NCI-H2171 (cell line): ENCODE results near the gene IL32.

ENCODE experiments used
- DNase-seq: peaks from one replicate; lab custom pipeline; 2025; lab: John Stamatoyannopoulos, UW

The IL32 gene

DNA sequence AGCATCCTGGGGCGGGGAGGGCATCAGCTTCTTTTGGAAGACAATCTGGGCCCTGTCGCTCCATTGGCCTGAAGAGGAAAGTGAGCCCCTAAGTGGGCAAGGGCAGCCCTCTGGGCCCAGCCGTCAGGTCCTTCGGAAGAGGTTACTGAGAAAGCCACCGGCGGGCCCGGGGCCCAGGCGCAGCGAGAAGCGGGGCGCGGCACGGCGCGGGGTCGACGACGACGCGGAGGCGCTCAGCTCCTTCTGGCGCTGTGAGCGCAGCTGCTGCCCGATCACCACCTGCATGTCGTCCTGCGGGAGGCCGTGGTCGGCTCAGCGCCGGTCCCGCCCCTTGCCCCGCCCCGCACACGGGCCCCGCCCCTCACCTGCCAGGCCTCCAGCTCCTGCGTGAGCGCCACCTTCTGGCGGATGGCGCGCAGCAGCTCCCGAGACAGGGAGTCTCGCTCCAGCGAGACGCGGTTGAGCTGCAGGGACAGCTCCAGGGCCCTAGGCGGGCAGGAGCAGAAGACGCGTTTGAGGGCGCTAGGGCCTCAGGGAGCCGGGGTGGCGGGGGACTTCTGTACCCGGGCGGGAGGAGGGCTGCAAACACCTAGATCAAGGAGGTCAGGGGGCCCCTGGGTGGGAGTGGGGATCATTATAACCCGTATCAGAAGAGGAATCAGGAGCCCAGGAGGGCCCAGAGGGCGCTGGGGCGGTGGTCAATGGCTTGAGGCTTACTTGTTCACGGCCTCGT is 37.3 kb upstream of the IL32 start:
- peak; percentile 86 for DNase-seq

DNA sequence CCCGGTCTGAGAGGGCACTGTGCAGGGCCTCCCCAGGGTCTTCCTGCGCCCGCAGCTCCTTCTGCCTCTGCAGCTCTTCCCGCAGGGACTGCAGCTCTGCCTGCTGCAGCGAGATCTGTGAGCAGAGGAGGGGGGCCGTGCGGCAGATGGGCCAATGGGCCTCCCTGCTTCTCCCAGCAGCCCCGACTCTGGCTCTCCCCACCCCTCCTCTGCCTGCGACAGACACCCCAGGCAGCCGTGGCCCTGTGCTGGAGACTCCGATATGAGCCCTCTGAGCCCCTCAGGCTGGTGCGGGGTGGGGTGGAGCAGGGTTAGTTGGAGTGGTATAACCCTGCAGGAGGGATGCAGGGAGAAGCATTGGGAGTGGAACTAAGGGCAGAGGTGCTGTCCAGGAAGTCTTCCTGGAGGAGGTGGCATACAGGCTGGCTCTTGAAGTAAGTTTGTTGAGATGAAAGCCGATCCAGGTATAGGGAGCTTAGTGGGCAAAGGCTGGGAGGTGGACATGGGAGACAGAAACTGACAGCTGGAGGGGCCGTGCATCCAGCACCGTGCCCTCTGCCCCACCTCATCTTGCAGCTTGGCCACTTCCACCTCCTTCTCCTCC is 36.6 kb upstream of the IL32 start:
- peak; percentile 51 for DNase-seq

DNA sequence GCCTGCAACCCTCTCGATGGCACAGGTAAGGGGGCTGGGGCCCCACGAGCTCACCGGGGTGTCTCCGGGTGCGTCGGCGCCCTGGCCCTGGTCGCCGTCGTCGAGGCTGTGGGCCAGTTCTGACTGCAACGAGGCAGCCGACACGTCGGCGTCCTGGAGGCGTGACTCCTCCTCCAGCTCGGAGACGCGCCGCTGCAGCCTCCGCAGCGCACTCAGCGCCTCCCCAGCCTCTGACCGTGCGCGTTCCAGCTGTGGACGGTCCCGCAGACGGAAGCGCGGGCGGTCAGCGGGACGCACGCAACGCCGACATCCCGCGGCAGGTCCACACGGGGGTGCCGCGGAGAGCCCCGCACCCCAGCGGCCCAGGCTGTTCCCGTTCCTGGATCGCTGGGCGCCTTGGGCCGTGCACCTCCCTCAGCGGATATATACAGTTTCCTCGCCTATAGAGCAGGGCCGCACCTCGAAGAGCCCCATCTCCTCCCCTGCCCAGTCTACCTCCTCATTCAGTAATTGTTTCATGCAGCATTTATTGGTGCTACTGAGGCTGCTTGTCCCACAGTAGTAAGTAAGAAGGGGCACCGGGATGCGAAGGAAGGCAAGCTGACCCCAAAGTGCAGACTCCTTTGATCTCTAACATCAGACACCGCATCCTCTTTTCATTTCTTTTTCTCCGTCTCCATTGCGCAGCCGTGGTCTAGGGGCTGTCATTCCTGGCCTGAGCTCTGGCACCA is 35.8 kb upstream of the IL32 start:
- DNase-seq, result no peak

DNA sequence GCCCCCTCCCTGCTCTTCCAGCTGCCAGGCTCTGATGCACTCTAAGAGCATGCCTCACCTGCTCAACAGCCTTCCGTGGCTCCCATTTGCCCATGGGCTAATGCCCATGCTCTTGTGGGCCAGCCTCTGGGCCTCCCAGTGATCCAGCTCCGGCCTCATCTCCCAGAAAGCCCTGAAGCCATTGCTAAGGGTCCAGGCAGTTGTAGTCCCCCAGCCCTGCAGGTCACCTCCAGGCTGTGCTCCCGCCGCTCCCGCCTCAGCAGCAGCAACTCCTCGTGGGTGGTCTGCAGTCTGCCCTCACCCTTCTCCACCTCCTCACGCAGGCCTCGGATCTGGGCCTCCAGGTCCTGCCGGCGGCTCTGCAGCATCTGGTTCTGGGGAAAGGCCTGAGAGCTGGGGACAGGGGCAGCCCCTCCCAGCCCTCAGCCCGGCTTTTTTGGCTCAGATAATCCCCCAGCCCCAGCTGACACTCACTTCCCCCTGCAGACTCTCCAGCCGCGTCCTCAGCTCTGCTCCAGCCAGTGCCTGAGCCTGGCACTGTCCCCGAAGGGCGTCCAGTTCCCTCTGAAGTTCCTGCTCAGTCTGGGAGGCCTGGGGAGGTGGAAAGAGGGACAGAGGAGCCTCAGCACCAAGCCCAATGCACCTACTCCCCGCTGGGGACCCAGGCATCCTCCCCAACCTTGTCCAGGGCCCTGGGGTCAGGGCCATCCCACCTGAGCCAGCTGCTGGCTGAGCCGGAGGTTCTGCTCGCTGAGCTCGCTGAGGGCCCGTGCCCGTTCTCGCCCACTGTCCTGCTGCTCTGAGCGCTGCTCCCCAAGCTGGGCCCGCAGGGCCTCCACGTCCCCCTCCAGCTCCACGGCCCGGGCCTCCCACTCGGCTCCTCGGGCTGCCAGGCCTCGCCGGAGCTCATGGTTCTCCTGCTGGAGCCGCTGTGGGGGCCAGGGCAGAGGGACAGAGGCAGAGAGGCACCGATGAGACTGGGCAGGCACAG is 34.9 kb upstream of the IL32 start:
- DNase-seq, result no peak

DNA sequence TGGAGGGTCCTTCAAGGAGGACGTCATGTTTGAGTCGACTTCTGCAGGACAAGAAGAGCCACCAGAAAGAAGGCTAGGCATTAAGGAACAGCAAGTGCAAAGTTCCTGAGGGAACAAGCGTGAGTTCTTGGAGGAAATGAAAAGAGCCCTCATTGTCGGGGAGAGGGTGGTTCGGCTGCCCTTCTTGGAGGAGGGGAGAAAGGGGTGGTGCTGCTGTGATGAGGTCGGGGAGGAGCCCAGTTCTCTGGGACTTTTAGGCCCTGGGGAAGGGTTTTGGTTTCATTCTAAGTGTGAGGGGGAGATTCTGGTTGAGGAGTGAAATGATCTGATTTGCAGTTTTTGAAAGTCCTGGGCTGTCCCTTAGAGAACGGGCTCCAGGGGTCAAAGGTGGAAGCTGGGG is 32.8 kb upstream of the IL32 start:
- no peak for DNase-seq

DNA sequence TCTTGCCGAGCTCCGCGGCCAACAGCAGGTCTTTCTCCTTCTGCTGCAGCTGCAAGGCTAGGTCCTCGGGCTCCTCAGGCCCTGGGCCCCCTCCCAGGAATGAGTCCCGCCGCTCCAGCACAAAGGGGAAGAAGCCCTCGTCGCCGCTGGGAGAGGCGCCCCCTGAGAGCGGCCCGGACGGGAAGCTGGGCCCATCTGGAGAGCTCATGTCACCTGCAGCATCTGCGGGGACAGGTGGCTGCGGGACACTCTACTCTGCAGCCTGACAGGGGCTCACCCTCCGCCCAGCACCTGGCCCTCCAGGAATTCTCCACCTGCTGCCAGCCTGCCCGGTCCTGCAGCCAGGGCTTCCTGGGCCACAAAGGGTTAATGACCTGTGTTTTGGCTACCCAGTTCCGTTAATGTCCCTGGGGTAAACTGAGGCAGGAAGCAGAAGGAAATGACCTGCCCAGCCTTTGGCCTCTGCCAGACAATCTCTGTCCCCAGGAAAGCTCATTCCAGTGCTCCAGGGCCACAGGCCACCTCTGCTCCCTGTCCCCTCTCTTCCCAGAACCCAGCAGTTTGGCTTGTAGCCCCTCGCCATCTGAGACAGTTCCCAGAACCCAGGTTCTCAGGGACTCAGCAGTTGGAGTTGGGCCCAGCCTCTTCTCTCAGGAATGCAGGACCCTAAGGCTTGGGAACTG is 30.0 kb upstream of the IL32 start:
- peak; percentile 44 for DNase-seq

DNA sequence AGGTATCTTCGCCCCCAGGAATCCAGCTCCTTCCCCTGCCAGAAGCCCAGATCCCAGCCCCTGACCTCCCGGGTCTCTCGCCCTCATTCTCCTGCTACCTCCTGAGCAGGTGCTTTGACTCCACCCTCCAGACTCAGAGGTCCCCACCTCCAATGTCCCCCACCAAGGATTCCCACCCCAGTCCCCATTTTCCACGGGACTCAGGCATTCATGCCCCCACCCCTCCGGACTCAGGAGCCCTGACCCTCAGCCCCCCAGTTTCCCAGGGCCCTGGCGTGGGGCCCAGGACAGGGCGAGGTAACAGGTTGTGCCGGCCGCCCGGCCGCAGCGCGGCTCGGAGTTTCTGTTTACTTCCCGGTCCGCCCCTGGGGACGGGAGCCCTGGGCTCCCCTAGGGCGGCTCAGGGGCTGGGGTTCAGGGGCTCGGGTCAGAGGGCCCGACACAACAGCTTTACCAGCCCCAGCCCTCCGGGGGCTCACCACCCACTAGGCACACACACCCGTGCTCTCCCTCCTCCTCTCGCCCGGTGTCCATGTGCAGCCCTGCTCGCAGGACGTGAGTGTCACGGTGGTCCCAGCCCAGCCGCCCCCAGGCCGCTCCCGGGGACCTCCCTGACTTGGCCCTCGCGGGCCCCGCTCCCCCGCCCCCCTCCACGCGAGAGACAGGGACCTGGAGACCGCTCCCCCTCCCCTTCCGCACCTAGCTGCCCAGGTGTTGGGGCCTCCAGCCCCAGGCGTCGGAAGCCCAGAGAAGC is 29.3 kb upstream of the IL32 start:
- no peak for DNase-seq

DNA sequence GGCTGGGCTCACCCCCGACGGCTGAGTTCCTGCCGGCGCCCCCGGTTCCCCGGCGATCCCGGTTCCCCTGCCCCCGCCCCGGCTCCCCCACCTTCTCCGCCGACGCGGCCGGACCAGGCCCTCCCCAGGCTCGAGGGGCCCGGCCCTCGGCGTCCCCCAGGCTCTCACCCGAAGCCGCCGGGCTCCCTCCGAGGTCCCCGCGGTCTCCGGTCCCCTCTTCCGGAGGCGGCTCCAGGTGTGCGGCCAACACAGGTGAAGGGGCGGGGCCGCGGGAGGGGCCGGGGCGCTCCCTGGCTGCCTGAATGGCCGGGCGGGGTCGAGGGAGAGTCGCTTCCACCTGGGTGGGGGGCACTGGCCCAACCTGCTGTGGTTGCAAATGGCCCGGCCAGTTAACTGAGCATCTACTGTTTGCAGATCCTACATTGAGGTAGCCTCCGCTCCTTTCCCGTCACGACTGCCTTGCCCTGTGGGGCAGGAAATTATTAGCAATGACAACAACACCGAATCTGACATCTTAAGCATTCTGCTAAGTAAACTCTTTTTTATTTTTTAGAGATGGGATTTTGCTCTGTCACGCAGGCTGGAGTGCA is 28.6 kb upstream of the IL32 start, which contains the start of gene BICDL2:
Gene BICDL2, minus strand, starts transcription at position 219 of the 590 bp plus-strand sequence. CDS start 1,448 bp downstream, outside the sequence.
- DNase-seq, result no peak

DNA sequence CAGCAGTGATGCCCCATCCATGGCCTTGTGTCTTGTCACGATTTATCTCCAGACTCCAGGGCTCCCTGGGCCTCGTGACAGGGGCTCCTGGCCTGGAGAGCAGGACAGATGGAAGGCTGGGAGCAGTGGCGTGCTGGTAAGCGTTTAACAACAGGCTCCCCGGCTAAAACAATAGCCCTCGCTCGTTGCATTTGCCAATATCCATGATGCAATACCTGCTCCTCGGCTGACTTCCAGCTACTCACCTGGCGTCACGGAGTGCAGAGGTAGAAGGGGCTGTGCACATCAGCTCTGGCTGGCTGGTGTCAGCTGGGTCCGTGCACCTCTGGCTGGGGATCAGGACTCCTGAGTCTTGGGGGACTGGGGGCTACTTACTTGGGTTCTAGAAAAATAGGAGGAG is 27.2 kb upstream of the IL32 start:
- no peak for DNase-seq

DNA sequence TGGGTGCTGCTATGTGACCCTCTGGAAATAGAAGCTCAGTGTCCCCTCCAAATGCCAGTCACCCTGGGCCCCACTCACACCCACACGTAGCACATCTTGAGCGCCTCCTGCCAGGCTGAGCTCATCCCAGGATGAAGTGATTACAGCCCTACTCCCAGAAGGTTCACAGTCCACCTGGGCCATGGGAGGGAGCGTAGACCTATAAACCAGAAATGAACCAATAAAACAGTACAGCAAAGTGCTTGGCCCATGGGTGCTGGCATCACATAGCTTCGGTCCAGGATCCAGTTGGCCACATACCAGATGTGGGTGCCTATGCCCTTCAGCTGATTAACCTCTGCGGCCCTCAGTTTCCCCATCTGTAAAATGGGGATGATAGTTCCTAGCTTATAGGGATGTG is 26.5 kb upstream of the IL32 start:
- no peak for DNase-seq

DNA sequence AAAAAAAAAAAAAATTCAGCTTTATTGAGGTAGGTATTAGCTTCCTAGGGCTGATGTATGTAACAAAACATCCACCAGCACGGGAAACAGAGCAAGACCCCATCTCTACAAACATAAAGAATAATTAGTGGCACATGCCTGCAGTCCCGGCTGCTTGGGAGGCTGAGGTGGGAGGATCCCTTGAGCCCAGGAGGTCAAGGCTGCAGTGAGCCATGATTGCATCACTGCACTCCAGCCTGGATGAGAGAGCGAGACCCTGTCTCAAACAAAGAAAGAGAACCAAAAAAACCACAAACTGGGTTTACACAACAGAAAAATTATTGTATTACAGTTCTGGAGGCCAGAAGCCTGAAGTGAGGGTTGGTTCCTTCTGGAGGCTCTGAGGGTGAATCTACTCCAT is 23.1 kb upstream of the IL32 start:
- no peak for DNase-seq

DNA sequence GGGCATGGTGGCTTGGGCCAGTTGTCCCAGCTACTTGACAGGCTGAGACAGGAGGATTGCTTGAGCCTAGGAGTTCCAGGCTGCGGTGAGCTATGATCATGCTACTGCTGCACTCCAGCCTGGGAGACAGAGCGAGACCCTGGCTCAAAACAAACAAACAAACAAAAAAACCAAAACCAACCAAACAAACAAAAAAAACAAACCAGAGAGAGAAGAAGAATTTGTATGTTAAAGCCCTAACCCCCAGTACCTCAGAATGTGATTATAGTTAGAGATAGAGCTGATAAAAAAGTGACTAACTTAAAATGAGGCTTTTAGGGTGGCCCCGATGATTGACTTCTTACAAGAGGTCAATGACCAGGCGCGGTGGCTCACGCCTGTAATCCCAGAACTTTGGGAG is 20.7 kb upstream of the IL32 start:
- no peak for DNase-seq

DNA sequence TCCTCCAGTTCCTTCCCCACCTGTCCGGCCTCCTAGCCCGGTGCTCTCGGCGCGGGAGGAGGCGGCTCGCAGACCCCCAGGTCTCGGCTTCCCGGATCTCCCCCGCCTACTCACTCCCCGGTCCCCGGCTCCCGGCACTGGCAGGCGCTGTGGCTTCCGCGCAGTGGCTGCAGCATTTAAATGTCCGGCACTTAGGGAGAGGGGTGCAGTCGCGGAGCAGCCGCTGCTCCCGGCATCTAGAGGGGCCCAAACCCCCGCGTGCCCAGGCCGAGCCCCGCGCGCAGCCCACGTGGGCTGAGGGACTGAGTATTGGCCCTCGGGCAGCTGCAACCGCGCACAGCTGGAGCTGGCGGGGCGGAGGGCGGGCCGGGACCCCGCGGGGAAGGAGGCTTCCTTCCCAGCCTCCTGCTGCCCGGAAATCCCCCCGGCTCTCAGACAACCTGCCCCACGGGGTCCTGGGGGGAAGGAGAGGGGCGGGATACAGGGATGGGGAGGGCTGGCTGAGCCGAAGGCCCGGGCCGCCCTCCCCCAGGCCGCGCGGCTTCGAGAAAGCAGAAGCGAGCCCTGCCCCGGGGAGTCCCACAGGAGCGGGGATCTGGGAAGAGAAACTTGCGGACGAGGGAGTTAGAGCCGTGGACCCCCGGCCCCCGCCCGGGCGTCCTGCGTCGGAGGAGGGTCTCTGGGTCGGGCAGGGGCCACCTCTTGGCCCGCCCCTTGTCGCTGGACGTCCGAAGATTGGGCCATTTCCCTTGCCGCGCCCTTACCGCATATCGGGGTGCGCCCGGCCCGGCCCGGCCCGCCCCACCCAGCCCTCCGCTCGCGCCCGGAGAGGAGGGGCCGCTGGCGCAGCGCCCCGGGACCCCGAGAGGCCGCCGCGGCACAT is 19.4 kb upstream of the IL32 start, which contains the start of gene MMP25:
Gene MMP25, plus strand, starts transcription at position 804 of the 883 bp plus-strand sequence. CDS start 357 bp downstream, outside the sequence.
- DNase-seq, result no peak

DNA sequence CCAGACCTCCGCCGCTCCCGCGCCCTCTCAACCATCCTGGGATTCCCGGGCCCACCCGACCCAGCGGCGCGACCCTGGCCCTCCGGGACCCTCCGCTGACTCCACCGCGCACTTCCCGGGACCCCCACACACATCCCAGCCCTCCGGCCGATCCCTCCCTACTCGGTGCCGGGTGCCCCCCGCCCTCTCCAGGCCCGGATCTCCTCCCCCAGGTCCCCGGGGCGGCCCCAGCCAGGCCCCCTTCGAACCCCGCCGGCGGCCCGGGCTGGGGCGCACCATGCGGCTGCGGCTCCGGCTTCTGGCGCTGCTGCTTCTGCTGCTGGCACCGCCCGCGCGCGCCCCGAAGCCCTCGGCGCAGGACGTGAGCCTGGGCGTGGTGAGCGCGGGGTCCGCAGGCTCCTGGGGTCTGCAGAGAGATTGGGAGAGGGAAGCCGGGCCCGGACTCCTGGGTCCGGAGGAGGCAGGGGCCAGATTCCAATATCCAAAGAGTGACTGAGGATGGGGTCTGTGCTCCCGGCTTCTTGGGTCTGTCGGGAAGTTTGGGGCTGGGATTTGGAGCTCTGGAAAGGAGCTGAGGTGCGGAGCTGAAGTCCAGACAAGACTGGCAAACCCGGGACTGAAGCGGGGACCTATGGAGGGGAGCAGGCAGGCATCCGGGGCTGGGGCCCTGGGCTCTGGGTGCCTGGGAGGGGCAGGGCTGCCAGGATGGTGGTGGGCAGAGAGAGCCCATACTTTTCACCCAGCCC is 18.6 kb upstream of the IL32 start:
- DNase-seq, result no peak

DNA sequence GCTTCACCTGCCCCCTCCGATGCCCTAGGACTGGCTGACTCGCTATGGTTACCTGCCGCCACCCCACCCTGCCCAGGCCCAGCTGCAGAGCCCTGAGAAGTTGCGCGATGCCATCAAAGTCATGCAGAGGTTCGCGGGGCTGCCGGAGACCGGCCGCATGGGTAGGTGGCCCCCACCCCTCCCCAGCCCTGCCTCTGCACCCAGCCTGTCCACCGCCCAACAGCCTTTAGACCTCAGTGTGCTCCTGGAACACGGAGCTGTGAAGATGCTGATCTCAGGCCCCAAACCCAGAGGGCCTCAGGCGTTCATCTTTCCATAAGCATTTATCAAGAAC is 18.1 kb upstream of the IL32 start:
- DNase-seq, result no peak

DNA sequence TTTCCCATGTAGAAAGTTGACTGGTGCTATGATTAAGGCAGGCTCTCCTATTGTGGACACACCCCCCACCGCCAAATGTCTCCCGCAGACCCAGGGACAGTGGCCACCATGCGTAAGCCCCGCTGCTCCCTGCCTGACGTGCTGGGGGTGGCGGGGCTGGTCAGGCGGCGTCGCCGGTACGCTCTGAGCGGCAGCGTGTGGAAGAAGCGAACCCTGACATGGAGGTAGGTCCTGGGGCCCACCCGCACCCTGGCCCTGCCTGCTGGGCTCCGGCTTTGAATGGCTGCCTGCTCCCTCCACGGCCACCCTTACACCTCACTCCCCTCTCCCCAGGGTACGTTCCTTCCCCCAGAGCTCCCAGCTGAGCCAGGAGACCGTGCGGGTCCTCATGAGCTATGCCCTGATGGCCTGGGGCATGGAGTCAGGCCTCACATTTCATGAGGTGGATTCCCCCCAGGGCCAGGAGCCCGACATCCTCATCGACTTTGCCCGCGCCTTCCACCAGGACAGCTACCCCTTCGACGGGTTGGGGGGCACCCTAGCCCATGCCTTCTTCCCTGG is 15.4 kb upstream of the IL32 start:
- no peak for DNase-seq

DNA sequence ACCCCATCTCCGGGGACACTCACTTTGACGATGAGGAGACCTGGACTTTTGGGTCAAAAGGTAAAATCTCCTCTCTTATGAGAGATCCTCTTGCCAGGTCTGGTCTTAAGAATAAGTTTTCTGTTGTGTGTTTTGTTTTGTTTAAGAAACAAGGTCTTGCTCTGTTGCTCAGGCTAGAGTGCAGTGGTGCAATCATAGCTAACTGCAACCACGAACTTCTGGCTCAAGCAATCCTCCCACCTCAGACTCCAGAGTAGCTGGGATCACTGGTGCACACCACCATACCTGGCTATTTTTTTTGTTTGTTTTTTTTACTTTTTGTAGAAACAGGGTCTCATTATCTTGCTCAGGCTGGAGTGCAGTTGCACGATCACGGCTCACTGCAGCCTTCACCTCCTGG is 15.0 kb upstream of the IL32 start:
- DNase-seq, result no peak

DNA sequence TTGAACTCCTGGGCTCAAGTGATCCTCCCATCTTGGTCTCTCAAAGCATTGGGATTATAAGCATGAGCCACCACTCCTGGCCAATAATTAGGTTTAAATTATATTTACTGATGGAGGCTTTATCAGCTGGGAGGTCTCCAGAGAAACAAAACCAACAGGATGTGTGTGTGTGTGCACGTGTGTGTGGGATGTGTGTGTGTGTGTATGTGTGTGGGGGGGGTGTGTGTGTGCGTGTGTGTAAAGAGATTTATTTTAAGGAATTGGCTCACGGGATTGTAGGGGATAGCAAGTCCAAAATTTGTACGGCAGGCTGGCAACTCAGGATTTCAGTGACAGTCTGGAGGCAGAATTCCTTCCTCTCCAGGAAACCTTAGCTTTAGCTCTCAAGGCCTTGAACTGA is 14.4 kb upstream of the IL32 start:
- no peak for DNase-seq
